ENCODE data around the gene MOGAT2. TPM values are rescaled to one million over a fixed set of nuclear protein-coding genes. Genes with fewer than 3 reads are reported as not detected.

Gene MOGAT2
- total RNA-seq, 1 experiment from 2014 or later, result 0.12 TPM

DNA sequence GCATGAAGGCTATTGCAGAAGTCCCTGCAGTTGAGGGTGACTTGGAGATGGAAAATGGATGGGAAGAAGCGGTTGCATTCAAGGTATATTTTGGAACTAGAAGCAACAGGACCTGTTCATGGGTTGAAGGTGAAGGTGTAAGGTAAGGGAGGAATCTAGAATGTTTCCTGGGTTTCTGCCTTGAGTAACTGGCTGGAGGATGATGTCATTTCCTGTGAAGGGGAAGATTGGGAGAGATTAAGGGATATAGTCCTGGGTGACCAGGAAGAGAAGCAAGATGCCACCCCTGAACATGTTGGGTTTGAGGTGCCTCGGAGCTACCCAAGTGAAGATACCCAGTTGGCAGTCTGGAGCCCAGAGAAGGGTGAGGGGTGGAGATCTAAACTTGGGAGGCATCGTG, 12.1 kb upstream of the MOGAT2 start:
- BruUV-seq (replicated peaks), result no TSS peak
- no peaks in the 10 kb centered on the region for H4K20me1 ChIP-seq (ENCODE audit: insufficient read depth)
- H3K9ac ChIP-seq (ENCODE audit: low read length), result no peak overlapping the region
- ChIA-PET RAD21 (ENCODE audit: low non-redundant PET in 1 of 2, low total read pairs in 2 of 2, uncharacterized antibody in 2 of 2, unreplicated experiment in 2 of 2) (no interaction called here), CTCF (interaction anchor here (0.7 to 2.1 kb wide), 13 partner anchors 8 to 613 kb away, joined by 3 to 12 read pairs (median 5); no protein-coding TSS in a partner anchor), POLR2A (no interaction called here)
- no peaks in the 10 kb centered on the region for H3K9me2 ChIP-seq (ENCODE audit: insufficient read depth)
- no peak overlapping the region for H3K27ac ChIP-seq (ENCODE audit: low read depth, low read length)
- intact Hi-C loops (cut with micrococcal nuclease), result no loop called here
- DNase-seq (ENCODE audit: low read depth, low spot score) (no peak), ATAC-seq (no peak)
- no peaks in the 10 kb centered on the region for H3K27me3 ChIP-seq (ENCODE audit: insufficient read depth, low read length)
- no peak overlapping the region for H3K4me3 ChIP-seq (replicated peaks in 1 of 2; ENCODE audit: low read depth in 1 of 2, low read length in 2 of 2)
- H3K4me2 ChIP-seq (ENCODE audit: low read length), result no peak overlapping the region
- no peaks in the 10 kb centered on the region for H3K36me3 ChIP-seq (ENCODE audit: control insufficient read depth in 1 of 2, insufficient read depth in 2 of 2, low read length in 2 of 2)
- no peaks in the 10 kb centered on the region for H3K9me3 ChIP-seq (ENCODE audit: control insufficient read depth in 1 of 2, insufficient read depth in 1 of 2, low read depth in 1 of 2, low read length in 2 of 2)
- H3K4me1 ChIP-seq (ENCODE audit: control insufficient read depth in 1 of 2, insufficient read depth in 2 of 2, low read length in 2 of 2), result peaks cover 2 to 11% of the 10 kb centered on the region in 2 experiments; a peak in 2 of 4 replicates
- H3K79me2 ChIP-seq (ENCODE audit: insufficient read depth, low read length), result no peaks in the 10 kb centered on the region
- no peak for TF ChIP-seq ZNF274 (IDR thresholded peaks at IDR 0.05; ENCODE audit: low read depth, low read length)
- H2AFZ ChIP-seq (ENCODE audit: low read depth, low read length, poor library complexity, severe bottlenecking), result no peak overlapping the region

DNA sequence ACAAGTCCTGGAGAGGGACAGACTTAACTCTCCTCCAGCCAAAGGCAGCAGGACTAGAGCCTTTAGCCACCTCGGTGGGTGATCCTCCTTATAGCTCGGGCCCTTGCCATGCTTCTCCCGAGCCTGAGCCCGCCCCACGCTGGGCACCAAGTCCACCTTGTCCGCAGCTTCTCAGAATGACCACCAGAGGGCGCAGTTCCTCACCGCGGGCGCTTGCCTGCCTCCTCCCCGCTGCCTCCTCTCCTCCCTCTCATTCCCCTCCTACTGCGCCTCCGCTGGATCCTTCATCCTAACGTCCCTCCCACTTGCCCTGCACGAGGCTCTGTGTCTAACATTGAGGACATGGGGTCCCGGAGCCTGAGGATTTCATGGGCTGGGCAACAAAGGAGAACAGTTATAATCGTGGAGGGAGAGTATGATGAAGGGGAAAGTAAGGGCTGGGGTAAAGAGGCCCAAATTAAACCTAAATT, 11.3 kb upstream of the MOGAT2 start:
- Histone ChIP-seq H3K27me3 (ENCODE audit: insufficient read depth, low read length) (no peaks in the 10 kb centered on the region), H3K9me3 (ENCODE audit: control insufficient read depth in 1 of 2, insufficient read depth in 1 of 2, low read depth in 1 of 2, low read length in 2 of 2) (no peaks in the 10 kb centered on the region), H3K4me3 (replicated peaks in 1 of 2; ENCODE audit: low read depth in 1 of 2, low read length in 2 of 2) (no peak overlapping the region), H2AFZ (ENCODE audit: low read depth, low read length, poor library complexity, severe bottlenecking) (peak overlapping the region; percentile 84), H4K20me1 (ENCODE audit: insufficient read depth) (no peaks in the 10 kb centered on the region), H3K79me2 (ENCODE audit: insufficient read depth, low read length) (no peaks in the 10 kb centered on the region), H3K36me3 (ENCODE audit: control insufficient read depth in 1 of 2, insufficient read depth in 2 of 2, low read length in 2 of 2) (no peaks in the 10 kb centered on the region), H3K4me2 (ENCODE audit: low read length) (peak overlapping the region; percentile 56), H3K27ac (ENCODE audit: low read depth, low read length) (no peak overlapping the region), H3K4me1 (ENCODE audit: control insufficient read depth in 1 of 2, insufficient read depth in 2 of 2, low read length in 2 of 2) (peaks cover 2 to 11% of the 10 kb centered on the region in 2 experiments; a peak in 2 of 4 replicates), H3K9me2 (ENCODE audit: insufficient read depth) (no peaks in the 10 kb centered on the region), H3K9ac (ENCODE audit: low read length) (no peak overlapping the region)
- intact Hi-C loops (cut with micrococcal nuclease), result loop anchor here (1.0 kb wide), 1 partner anchor 612 kb away; no protein-coding TSS in a partner anchor
- BruUV-seq (replicated peaks), result no TSS peak
- ChIA-PET RAD21 (ENCODE audit: low non-redundant PET in 1 of 2, low total read pairs in 2 of 2, uncharacterized antibody in 2 of 2, unreplicated experiment in 2 of 2) (no interaction called here), POLR2A (no interaction called here), CTCF (interaction anchor here (0.7 to 2.1 kb wide), 13 partner anchors 8 to 613 kb away, joined by 3 to 12 read pairs (median 5); no protein-coding TSS in a partner anchor)
- ATAC-seq (peak; percentile 100), DNase-seq (ENCODE audit: low read depth, low spot score) (peak; percentile 77)
- TF ChIP-seq REST (IDR thresholded peaks at IDR 0.05; ENCODE audit: low read depth) (no peak), MAX (IDR thresholded peaks at IDR 0.05) (peak; percentile 77), RAD21 (IDR thresholded peaks at IDR 0.05; ENCODE audit: low read depth) (peak; percentile 67), POLR2A (IDR thresholded peaks at IDR 0.05; ENCODE audit: borderline replicate concordance, extremely low read depth, insufficient read depth, insufficient read length) (no peak), YY1 (IDR thresholded peaks at IDR 0.05; ENCODE audit: extremely low read depth, insufficient replicate concordance, low read depth, low read length) (no peak), ELF1 (IDR thresholded peaks at IDR 0.05; ENCODE audit: borderline replicate concordance, low read depth) (no peak), CBX3 (IDR thresholded peaks at IDR 0.05; ENCODE audit: low read depth) (peak; percentile 53; the same call in 1 of the 2 replicates)
- TF ChIP-seq, protein P1, sequence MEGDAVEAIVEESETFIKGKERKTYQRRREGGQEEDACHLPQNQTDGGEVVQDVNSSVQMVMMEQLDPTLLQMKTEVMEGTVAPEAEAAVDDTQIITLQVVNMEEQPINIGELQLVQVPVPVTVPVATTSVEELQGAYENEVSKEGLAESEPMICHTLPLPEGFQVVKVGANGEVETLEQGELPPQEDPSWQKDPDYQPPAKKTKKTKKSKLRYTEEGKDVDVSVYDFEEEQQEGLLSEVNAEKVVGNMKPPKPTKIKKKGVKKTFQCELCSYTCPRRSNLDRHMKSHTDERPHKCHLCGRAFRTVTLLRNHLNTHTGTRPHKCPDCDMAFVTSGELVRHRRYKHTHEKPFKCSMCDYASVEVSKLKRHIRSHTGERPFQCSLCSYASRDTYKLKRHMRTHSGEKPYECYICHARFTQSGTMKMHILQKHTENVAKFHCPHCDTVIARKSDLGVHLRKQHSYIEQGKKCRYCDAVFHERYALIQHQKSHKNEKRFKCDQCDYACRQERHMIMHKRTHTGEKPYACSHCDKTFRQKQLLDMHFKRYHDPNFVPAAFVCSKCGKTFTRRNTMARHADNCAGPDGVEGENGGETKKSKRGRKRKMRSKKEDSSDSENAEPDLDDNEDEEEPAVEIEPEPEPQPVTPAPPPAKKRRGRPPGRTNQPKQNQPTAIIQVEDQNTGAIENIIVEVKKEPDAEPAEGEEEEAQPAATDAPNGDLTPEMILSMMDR (IDR thresholded peaks at IDR 0.05 in 2 of 3, conservative IDR thresholded peaks at IDR 0.05 in 1 of 3; ENCODE audit: borderline replicate concordance in 1 of 3, insufficient read depth in 1 of 3, low read depth in 2 of 3, low read length in 2 of 3), result peak; percentile 80 to 93 (median 93)
